Prostate gland (tissue), 2 donors: ENCODE data around the gene POLE.

Experiments used
- POLR2A ChIP-seq: fragments of 450-650 bp; IDR thresholded peaks from one replicate; pipeline ENCODE4 v1.6.1; 2016; ENCODE audit warnings: antibody characterized with exemption, mild to moderate bottlenecking
- POLR2AphosphoS5 ChIP-seq: sonication (generic); formaldehyde crosslinking; IDR thresholded peaks from one replicate; pipeline ENCODE4 v1.6.1; 2017; ENCODE audit warnings: antibody characterized with exemption
- TF ChIP-seq, protein P1 (sequence below), 4 experiments: fragments of 200-600 bp in 2 of 4; fragments of 450-650 bp in 2 of 4; sonication (generic) in 2 of 4; IDR thresholded peaks; 1 replicate in 3 of 4; 2 replicates in 1 of 4; pipeline ENCODE4 v1.5.1; 2016 to 2019; ENCODE audit warnings: antibody characterized with exemption in 4 of 4, mild to moderate bottlenecking in 2 of 4, moderate library complexity in 2 of 4

DNA sequence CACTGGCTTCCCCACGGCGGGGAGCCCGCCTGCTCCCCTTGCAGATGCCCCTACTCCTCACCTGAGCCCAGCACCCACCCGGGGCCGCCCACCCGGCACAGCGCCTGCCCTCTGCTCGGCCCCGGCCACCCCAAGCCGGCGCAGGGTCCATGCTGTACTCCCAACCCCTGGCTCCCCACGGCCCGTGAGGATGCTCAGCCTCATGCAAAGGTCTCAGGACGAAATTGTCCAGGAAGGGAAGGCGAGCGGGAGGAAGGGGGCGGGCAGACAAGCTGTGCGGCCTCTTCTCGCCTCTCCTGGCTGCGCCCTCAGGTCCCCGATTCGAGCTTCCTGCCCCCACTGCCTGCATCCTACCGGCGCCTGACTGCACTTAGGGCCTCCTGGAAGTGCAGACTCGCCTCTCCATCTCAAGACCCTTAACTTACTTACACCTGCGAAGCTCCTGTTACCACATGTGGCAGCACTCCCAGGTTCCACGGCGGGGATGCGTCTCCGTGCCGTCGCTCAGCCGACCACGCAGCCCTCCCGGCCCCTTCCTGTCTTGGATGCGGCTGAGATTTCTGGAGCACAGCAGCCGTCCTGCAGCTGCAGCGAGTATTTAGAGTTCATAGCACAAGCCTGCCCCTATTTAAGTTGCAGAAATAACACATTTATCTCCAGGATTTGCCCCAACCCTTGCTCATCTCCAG is 94.7 kb downstream of the POLE start:
- TF ChIP-seq, protein P1, sequence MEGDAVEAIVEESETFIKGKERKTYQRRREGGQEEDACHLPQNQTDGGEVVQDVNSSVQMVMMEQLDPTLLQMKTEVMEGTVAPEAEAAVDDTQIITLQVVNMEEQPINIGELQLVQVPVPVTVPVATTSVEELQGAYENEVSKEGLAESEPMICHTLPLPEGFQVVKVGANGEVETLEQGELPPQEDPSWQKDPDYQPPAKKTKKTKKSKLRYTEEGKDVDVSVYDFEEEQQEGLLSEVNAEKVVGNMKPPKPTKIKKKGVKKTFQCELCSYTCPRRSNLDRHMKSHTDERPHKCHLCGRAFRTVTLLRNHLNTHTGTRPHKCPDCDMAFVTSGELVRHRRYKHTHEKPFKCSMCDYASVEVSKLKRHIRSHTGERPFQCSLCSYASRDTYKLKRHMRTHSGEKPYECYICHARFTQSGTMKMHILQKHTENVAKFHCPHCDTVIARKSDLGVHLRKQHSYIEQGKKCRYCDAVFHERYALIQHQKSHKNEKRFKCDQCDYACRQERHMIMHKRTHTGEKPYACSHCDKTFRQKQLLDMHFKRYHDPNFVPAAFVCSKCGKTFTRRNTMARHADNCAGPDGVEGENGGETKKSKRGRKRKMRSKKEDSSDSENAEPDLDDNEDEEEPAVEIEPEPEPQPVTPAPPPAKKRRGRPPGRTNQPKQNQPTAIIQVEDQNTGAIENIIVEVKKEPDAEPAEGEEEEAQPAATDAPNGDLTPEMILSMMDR (IDR thresholded peaks at IDR 0.05) = no peak
- TF ChIP-seq POLR2A = no peak
- no peak for TF ChIP-seq POLR2AphosphoS5
